Rectal smooth muscle tissue (tissue), 1 donor: ENCODE measurements around the gene HMCN2.

Experiments
- H3K27ac ChIP-seq: one replicate; pipeline ENCODE4 v1.7.0; 2013; ENCODE audit warnings: low read depth, low read length, inconsistent platforms
- H3K27me3 ChIP-seq: one replicate; pipeline ENCODE4 v1.7.0; 2013; ENCODE audit warnings: low read length; ENCODE audit not compliant: control insufficient read depth, insufficient read depth
- H3K36me3 ChIP-seq: one replicate; pipeline ENCODE4 v1.7.0; 2013; ENCODE audit warnings: low read length; ENCODE audit not compliant: control insufficient read depth, insufficient read depth
- H3K4me1 ChIP-seq: one replicate; pipeline ENCODE4 v1.7.0; 2013; ENCODE audit warnings: low read length; ENCODE audit not compliant: control insufficient read depth, insufficient read depth
- H3K4me3 ChIP-seq: one replicate; pipeline ENCODE4 v1.7.0; 2013; ENCODE audit warnings: low read length
- H3K9ac ChIP-seq: one replicate; pipeline ENCODE4 v1.7.0; 2013; ENCODE audit warnings: low read length

Gene HMCN2

DNA sequence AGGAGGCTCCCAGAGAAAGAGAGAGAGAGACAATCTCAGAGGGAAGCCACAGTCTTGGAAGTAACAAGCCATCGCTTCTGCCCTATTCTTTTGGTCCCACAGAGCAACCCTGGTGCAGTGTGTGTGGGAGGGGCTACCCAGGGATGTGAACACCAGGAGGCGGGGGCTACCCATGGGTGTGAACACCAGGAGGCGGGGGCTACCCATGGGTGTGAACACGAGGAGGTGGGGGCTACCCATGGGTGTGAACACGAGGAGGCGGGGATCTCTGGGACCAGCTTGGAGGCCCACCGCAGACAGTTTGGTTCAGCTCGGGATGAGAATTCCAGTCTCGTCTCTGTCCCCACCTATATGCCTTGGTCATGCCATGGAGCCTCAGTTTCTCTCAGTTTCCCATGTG lies 44.9 kb downstream of the HMCN2 start:
- Histone ChIP-seq H3K9ac (no peak overlapping the region), H3K27me3 (no peaks in the 10 kb centered on the region)

DNA sequence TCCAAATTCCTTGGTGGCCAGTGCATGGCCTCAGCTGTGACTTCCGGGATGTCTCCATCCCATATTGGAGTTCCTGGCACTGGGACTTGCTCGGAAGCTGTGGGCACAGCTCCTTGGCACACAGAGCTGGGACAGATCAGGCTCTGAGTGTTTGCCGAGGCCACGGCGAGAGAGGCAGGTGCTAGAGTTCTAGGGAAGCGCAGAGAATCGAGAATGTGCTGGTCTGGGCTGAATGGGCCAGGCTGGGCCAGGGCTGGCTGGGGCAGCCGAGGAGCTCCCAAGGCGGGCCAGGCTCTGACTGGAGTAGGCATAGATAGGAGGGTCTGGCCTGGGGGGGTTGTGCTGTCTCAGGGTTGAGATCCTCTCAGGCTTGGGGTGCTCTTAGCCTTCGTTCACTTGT lies 45.4 kb downstream of the HMCN2 start:
- Histone ChIP-seq H3K27me3 (no peaks in the 10 kb centered on the region), H3K36me3 (peaks cover 5% of the 10 kb centered on the region), H3K9ac (no peak overlapping the region), H3K4me1 (peaks cover 16% of the 10 kb centered on the region), H3K27ac (no peak overlapping the region), H3K4me3 (no peak overlapping the region)

More for the DNA sequence above, 44.9 kb downstream of the HMCN2 start:
- peaks cover 5% of the 10 kb centered on the region for H3K36me3 ChIP-seq
- no peak overlapping the region for H3K4me3 ChIP-seq
- no peak overlapping the region for H3K27ac ChIP-seq
- H3K4me1 ChIP-seq = peaks cover 16% of the 10 kb centered on the region

DNA sequence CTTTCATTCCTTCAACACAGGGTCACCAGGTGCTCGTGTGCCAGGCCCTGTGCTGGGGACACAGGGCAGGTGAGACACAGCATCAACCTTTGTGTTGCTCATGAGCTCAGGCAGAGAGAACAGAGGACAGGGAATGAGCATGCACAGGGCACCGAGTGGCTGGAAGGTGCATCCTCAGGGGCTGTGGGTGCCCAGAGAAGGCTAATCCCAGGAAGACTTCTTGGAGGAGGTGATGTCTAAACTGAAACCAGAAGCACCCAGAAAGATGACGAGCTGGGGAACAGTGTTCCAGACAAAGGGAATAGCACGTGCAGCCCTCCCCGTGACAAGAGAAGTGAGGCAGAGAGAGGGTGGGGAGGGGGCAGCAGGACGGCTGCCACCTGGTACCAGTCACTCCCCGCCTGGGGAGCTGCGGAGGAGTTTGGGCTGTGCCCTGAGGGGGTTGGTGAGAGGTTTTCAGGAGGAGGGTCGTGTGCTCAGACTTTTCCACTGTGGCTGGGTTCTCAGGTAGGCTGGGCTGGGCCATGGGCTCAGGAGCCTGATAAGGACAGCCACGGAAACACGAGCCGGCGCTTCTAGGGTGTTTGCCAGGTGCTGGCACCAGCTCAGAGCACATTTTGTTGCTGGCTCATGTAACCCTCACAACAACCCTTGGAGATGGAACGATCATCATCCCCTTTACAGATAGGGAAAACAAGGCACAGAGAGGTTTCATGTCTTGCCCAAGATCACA lies 46.0 kb downstream of the HMCN2 start:
- Histone ChIP-seq H3K36me3 (peaks cover 5% of the 10 kb centered on the region), H3K4me1 (peaks cover 17% of the 10 kb centered on the region), H3K27ac (peak overlapping the region; percentile 44), H3K4me3 (no peak overlapping the region), H3K9ac (no peak overlapping the region), H3K27me3 (no peaks in the 10 kb centered on the region)

DNA sequence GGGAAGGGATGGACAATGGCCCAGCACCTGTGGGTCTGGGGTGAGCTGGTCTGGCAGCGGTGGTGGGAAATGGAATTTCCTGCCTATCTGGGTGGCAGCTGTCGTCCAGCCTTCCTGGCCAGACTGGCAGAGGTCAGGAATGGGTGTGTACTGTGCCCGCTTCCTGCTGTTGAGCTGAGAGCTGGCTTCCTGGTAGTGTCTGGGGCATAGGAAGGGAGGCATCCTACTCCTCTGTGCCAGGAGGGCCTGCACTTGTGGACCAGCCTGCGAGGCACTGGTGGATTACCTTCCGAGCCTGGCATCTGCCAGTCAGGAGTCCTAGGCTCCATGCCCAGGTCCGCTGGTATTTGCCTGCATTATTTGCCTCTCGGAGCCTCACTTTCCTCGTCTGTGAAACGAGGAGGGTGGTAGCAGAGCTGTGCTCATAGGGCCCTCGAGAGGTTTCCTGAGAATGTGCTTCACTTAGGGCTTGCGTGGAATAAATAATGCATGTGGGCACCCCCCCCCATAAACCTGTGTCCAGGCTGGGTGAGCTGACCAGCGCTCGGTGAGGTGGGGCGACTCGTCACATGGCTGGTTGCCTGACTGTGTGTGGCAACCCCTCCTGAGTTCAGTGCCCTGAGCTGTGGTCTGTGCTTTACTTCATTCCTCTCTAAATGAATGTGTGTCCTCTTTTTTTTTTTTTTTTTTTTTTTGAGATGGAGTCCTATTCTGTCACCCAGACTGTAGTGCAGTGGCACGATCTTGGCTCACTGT lies 47.7 kb downstream of the HMCN2 start:
- peak overlapping the region; percentile 16 for H3K27ac ChIP-seq
- H3K36me3 ChIP-seq = peaks cover 5% of the 10 kb centered on the region
- H3K9ac ChIP-seq = no peak overlapping the region
- H3K27me3 ChIP-seq = no peaks in the 10 kb centered on the region
- no peak overlapping the region for H3K4me3 ChIP-seq
- peaks cover 29% of the 10 kb centered on the region for H3K4me1 ChIP-seq

DNA sequence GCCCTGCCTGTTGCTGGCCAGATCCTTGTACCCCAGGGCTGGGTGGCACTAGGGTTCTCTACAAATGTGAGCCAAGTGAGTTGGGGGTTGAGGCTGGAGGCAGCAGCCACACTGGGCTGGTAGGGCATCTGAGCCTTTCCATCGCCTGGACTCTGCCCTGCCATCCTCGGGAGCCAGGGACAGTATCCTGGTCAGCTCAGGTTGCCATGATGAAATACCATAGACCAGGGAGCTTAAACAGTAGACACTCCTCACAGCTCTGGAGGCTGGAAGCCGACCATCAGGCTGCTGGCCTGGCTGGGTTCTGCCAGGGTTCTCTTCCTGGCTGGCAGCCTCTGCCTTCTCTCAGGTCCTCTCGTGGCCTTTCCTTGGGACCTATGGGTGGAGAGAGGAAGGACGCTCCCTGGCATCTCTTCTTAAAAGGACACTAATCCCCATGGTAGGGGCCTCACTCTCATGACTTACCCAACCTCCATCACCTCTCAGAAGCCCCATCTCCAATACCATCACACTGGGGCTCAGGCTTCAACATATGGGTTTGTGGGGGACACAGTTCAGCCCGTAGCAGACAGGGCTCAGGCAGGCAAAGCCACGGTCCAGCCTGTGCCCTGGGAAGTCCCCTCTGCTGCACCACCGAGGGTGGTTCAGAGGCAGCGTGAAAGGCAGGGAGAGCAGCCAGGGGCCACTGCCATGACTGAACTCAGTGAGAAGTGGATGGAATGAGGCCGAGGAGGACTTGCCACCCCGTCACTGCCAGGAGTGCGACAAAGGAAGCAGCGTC lies 50.1 kb downstream of the HMCN2 start:
- Histone ChIP-seq H3K27me3 (no peaks in the 10 kb centered on the region), H3K27ac (peak overlapping the region; percentile 67), H3K9ac (no peak overlapping the region), H3K4me3 (no peak overlapping the region), H3K36me3 (no peaks in the 10 kb centered on the region), H3K4me1 (peaks cover 33% of the 10 kb centered on the region)

DNA sequence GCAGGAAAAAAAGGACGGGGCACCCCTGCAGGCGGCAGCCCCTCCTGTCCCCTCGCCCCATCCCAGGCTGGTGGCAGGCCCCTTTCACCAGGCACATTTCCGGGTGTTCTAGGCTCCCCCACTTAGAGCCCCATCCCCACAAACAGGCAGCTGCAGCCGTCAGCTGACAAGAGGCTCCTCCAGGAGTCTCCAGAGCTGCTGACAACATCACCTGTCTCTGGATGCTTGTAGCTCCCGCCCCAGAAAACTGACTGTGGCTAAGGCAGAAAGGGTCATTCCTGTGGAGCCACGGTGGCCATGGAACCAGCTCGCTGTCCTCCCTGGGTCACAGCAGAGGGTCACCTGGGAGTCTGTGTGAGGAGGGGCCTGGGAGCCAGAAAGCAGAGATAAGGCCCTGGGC lies 50.9 kb downstream of the HMCN2 start:
- Histone ChIP-seq H3K27me3 (no peaks in the 10 kb centered on the region), H3K4me3 (no peak overlapping the region), H3K36me3 (peaks cover under 1% of the 10 kb centered on the region), H3K4me1 (peaks cover 33% of the 10 kb centered on the region), H3K9ac (no peak overlapping the region), H3K27ac (peak overlapping the region; percentile 67)

DNA sequence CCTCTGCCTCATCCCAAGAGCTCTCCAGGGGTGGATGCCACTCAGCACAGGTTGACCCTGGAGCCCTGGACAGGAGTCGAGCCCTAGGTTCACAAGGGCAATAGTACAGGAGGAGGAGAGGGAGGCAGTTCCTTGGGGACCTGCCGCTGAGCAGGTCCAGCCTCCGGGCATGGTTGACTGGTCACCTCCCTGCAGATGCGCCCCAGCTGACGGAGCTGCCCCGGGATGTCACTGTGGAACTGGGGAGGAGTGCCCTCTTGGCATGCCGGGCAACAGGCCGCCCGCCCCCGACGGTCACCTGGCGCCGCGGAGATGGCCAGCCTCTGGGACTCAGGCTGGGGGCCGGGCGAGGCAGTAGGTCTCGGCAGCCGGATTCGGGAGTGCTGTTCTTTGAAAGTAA lies 53.7 kb downstream of the HMCN2 start:
- peak overlapping the region; percentile 67 for H3K27ac ChIP-seq

DNA sequence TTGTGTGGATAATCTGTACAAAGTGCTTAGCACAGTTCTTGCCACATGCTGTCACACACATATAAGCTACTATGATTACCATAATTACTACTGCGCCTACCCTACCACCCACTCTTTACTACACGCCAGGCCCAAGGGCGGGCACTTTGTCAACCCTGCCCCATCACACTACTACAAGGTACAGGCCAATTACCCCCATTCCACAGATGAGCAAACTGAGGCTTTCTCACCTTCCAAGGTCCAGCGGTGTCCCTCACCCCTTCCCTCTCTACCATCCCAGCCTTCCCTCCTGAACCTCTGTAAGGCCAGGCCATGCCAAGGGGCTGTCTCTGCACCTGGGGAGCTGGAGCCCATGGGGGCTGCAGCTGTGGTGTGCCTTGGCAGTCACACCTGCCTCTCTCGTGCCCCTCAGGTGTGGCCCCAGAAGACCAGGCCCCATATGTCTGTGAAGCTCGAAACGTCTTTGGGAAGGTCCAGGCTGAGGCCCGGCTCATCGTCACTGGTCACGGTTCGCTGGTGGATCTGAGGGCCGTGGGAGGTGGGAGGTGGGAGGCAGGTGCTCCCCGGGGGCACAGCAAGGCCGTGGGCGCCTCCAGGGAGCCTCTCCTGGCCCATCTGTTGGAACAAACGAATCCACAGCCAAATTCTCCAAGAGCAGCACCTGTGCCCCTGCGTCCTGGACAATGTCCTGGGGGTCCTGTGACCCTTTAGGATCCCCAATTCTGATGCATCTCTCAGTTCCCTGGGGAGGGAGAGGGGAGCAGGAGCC lies 54.6 kb downstream of the HMCN2 start:
- H3K27ac ChIP-seq = peak overlapping the region; percentile 50
- no peak overlapping the region for H3K4me3 ChIP-seq

More for the DNA sequence above, 53.7 kb downstream of the HMCN2 start:
- Histone ChIP-seq H3K9ac (no peak overlapping the region), H3K4me1 (peaks cover 24% of the 10 kb centered on the region), H3K27me3 (no peaks in the 10 kb centered on the region), H3K4me3 (no peak overlapping the region), H3K36me3 (peaks cover 3% of the 10 kb centered on the region)

DNA sequence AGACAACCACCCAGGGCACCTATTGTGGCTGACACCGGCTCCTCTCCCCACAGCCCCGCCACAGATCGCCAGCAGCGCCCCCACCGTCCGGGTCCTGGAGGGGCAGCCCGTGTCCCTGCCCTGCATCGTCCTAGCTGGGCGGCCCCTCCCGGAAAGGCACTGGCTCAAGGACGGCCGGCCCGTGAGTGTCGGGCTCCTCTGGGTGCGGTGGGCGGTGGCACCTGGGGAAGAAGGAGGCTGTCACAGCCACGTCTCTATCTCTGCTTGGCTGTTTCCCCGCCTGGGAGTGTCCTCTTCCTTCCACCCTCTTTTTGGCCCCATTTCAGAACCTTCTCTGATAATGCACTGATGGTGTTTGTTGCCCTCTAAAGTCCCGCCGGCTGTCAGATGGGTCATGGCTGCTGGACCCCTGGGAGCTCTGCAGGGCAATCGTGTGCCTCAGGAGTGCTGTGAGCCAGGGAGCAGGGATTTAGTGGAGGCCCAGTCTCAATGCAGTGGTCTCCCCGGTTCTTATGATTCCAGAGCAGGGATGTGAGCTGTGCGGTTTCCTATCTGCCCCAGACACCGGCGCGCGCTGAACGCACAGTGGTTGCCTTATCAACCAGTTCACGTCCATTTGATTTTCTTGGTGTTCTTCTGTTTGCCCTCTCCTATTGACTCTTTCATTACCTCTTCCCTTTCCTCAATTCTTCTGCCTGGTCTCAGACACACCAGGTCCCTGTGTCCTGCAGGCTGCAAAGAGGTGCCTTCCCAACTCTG lies 55.3 kb downstream of the HMCN2 start:
- Histone ChIP-seq H3K36me3 (peaks cover 3% of the 10 kb centered on the region), H3K27ac (peak overlapping the region; percentile 50), H3K27me3 (no peaks in the 10 kb centered on the region), H3K4me3 (no peak overlapping the region), H3K9ac (no peak overlapping the region), H3K4me1 (peaks cover 23% of the 10 kb centered on the region)

More for the DNA sequence above, 54.6 kb downstream of the HMCN2 start:
- Histone ChIP-seq H3K4me1 (peaks cover 24% of the 10 kb centered on the region), H3K27me3 (no peaks in the 10 kb centered on the region), H3K36me3 (peaks cover 3% of the 10 kb centered on the region), H3K9ac (no peak overlapping the region)

DNA sequence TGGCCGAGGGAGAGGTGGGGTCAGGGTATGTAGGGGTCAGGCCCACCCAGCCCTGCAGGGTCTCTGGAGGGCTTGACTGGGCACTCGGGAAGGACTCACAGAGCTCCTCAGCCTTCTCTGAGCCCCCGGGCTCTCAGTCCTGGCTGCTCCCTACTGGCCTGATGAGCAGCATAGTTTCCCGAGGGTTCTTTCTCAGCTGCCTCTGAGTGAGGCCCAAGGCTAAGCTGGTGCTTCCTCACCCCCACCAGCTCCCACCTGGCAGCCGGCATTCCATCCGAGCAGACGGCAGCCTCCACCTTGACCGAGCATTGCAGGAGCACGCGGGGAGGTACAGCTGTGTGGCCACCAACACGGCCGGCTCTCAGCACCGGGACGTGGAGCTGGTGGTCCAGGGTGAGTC lies 56.0 kb downstream of the HMCN2 start:
- H3K4me3 ChIP-seq = no peak overlapping the region
- no peak overlapping the region for H3K9ac ChIP-seq
- peaks cover 21% of the 10 kb centered on the region for H3K4me1 ChIP-seq
- H3K36me3 ChIP-seq = peaks cover 3% of the 10 kb centered on the region
- peak overlapping the region; percentile 50 for H3K27ac ChIP-seq
- H3K27me3 ChIP-seq = no peaks in the 10 kb centered on the region

DNA sequence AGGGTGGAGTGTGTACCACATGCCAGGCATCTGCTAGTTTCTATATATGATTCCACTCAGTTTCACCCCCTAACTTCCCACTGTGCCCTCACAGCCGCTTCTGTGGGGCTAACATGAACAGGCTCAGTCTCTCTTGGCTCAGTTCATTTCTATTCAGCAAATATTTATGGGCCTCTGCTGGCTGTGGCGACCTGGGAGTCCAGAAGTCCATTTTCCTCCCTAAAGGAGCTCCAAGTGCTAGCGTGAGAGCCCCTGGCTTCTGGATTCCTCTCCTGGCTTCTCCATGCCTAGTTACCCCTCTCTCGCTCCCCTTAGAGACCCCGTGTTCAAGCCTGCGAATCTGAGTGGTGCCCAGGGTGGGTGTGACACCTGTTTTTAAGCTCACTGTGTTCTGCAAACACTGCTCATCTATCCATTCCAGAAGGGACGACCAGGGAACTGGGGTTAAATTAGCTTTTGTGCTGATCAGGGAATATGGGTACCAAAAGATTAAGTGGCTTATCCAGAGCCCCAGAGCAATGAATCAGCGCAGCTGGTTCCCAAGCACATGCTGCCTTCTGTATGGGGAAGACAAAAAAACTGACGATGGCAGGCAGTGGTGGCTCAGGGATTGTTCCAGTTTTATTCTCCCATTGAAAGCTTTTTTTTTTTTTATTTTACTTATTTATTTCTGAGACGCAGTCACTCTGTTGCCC lies 57.6 kb downstream of the HMCN2 start:
- H3K9ac ChIP-seq = no peak overlapping the region
- peaks cover 27% of the 10 kb centered on the region for H3K4me1 ChIP-seq
- H3K27ac ChIP-seq = peak overlapping the region; percentile 63
- no peaks in the 10 kb centered on the region for H3K27me3 ChIP-seq
- H3K36me3 ChIP-seq = peaks cover 3% of the 10 kb centered on the region
- H3K4me3 ChIP-seq = no peak overlapping the region
